ENCODE measurements around the gene MICAL2. TPM values are rescaled to one million over a fixed set of nuclear protein-coding genes. Genes with fewer than 3 reads are reported as not detected.

MICAL2 gene
- total RNA-seq, 8 experiments from 2014 or later: 0.71 to 33.6 (median 3.6) TPM

GRCh38 chr11:12183827-12184620 lies 73.6 kb downstream of the MICAL2 start:
- WGBS, 10 experiments: 68 to 100% (median 95%) methylated on average over 1 to 6 of the region's 12 CpGs
- Histone ChIP-seq H3K4me3 (no peak overlapping the region), H3K4me1 (replicated peaks in 1 of 2) (peaks cover 0 to 8% of the 10 kb centered on the region in 2 donors), H3K27ac (no peak overlapping the region)
- no peak for ATAC-seq (replicated peaks in 6 of 8)
- in situ Hi-C loops (cut with MboI; ENCODE audit: low pct_unique_long_range_greater_than_20kb in 2 of 9, low sequenced_read_pairs in 9 of 9, unreplicated experiment in 9 of 9): no loop called here

GRCh38 chr11:12184699-12185098 lies 74.3 kb downstream of the MICAL2 start:
- ATAC-seq (replicated peaks in 6 of 8): no peak
- in situ Hi-C loops (cut with MboI; ENCODE audit: low pct_unique_long_range_greater_than_20kb in 2 of 9, low sequenced_read_pairs in 9 of 9, unreplicated experiment in 9 of 9): no loop called here
- H3K4me1 ChIP-seq (replicated peaks in 1 of 2): peaks cover 0 to 8% of the 10 kb centered on the region in 2 donors

GRCh38 chr11:12185106-12185690 lies 74.8 kb downstream of the MICAL2 start:
- WGBS, 10 experiments: 75 to 100% methylated on average over 2 of the region's 3 CpGs; no CpG with 5 or more reads in 8 of the 10 experiments
- ATAC-seq (replicated peaks in 6 of 8): no peak
- Histone ChIP-seq H3K27ac (no peak overlapping the region), H3K4me3 (no peak overlapping the region), H3K4me1 (replicated peaks in 1 of 2) (peaks cover 0 to 8% of the 10 kb centered on the region in 2 donors)
- in situ Hi-C loops (cut with MboI; ENCODE audit: low pct_unique_long_range_greater_than_20kb in 2 of 9, low sequenced_read_pairs in 9 of 9, unreplicated experiment in 9 of 9): no loop called here

More at GRCh38 chr11:12184699-12185098, 74.3 kb downstream of the MICAL2 start:
- no peak overlapping the region for H3K27ac ChIP-seq
- no peak overlapping the region for H3K4me3 ChIP-seq
- WGBS, 10 experiments: 100% methylated on average over 1 of the region's 1 CpG; no CpG with 5 or more reads in 9 of the 10 experiments

GRCh38 chr11:12185914-12186313 lies 75.5 kb downstream of the MICAL2 start:
- no peak overlapping the region for H3K4me3 ChIP-seq
- peak in 1 of 8 experiments; percentile 66 for ATAC-seq (replicated peaks in 6 of 8)
- peaks cover 0 to 8% of the 10 kb centered on the region in 2 donors for H3K4me1 ChIP-seq (replicated peaks in 1 of 2)
- no peak overlapping the region for H3K27ac ChIP-seq
- in situ Hi-C loops (cut with MboI; ENCODE audit: low pct_unique_long_range_greater_than_20kb in 2 of 9, low sequenced_read_pairs in 9 of 9, unreplicated experiment in 9 of 9): no loop called here
- WGBS, 10 experiments: 71 to 100% (median 94%) methylated on average over 1 to 4 of the region's 4 CpGs; no CpG with 5 or more reads in 3 of the 10 experiments

GRCh38 chr11:12186701-12187100 lies 76.3 kb downstream of the MICAL2 start:
- WGBS, 10 experiments: 70 to 100% (median 94%) methylated on average over 1 to 4 of the region's 5 CpGs; no CpG with 5 or more reads in 1 of the 10 experiments

GRCh38 chr11:12187399-12187798 lies 77.0 kb downstream of the MICAL2 start:
- no peak for ATAC-seq (replicated peaks in 6 of 8)
- WGBS, 10 experiments: 77 to 100% (median 86%) methylated on average over 1 to 2 of the region's 8 CpGs; no CpG with 5 or more reads in 6 of the 10 experiments

More at GRCh38 chr11:12186701-12187100, 76.3 kb downstream of the MICAL2 start:
- Histone ChIP-seq H3K4me1 (replicated peaks in 1 of 2) (peaks cover 0 to 8% of the 10 kb centered on the region in 2 donors), H3K27ac (no peak overlapping the region), H3K4me3 (no peak overlapping the region)
- ATAC-seq (replicated peaks in 6 of 8): no peak
- in situ Hi-C loops (cut with MboI; ENCODE audit: low pct_unique_long_range_greater_than_20kb in 2 of 9, low sequenced_read_pairs in 9 of 9, unreplicated experiment in 9 of 9): no loop called here

GRCh38 chr11:12188548-12189317 lies 78.3 kb downstream of the MICAL2 start:
- Histone ChIP-seq H3K4me3 (no peak overlapping the region), H3K27ac (no peak overlapping the region), H3K4me1 (replicated peaks in 1 of 2) (no peaks in the 10 kb centered on the region)
- in situ Hi-C loops (cut with MboI; ENCODE audit: low pct_unique_long_range_greater_than_20kb in 2 of 9, low sequenced_read_pairs in 9 of 9, unreplicated experiment in 9 of 9): no loop called here
- 70 to 100% (median 94%) methylated on average over 1 to 3 of the region's 3 CpGs; no CpG with 5 or more reads in 1 of the 10 experiments for WGBS, 10 experiments
- ATAC-seq (replicated peaks in 6 of 8): no peak

More at GRCh38 chr11:12187399-12187798, 77.0 kb downstream of the MICAL2 start:
- Histone ChIP-seq H3K27ac (no peak overlapping the region), H3K4me3 (no peak overlapping the region), H3K4me1 (replicated peaks in 1 of 2) (peaks cover 0 to 8% of the 10 kb centered on the region in 2 donors)
- in situ Hi-C loops (cut with MboI; ENCODE audit: low pct_unique_long_range_greater_than_20kb in 2 of 9, low sequenced_read_pairs in 9 of 9, unreplicated experiment in 9 of 9): no loop called here

- Histone ChIP-seq H3K27ac (no peak overlapping the region), H3K4me3 (no peak overlapping the region), H3K4me1 (replicated peaks in 1 of 2) (no peaks in the 10 kb centered on the region)
- in situ Hi-C loops (cut with MboI; ENCODE audit: low pct_unique_long_range_greater_than_20kb in 2 of 9, low sequenced_read_pairs in 9 of 9, unreplicated experiment in 9 of 9): no loop called here
- WGBS, 10 experiments: 69 to 100% (median 83%) methylated on average over 1 to 7 of the region's 8 CpGs; no CpG with 5 or more reads in 3 of the 10 experiments
- ATAC-seq (replicated peaks in 6 of 8): no peak
Observed at GRCh38 chr11:12189543-12190235, 79.3 kb downstream of the MICAL2 start.

GRCh38 chr11:12190511-12190910 lies 80.1 kb downstream of the MICAL2 start:
- H3K27ac ChIP-seq: no peak overlapping the region
- no peak overlapping the region for H3K4me3 ChIP-seq
- in situ Hi-C loops (cut with MboI; ENCODE audit: low pct_unique_long_range_greater_than_20kb in 2 of 9, low sequenced_read_pairs in 9 of 9, unreplicated experiment in 9 of 9): no loop called here
- H3K4me1 ChIP-seq (replicated peaks in 1 of 2): no peaks in the 10 kb centered on the region
- ATAC-seq (replicated peaks in 6 of 8): no peak

GRCh38 chr11:12192794-12193514 lies 82.6 kb downstream of the MICAL2 start:
- in situ Hi-C loops (cut with MboI; ENCODE audit: low pct_unique_long_range_greater_than_20kb in 2 of 9, low sequenced_read_pairs in 9 of 9, unreplicated experiment in 9 of 9): no loop called here
- Histone ChIP-seq H3K4me1 (replicated peaks in 1 of 2) (no peaks in the 10 kb centered on the region), H3K4me3 (no peak overlapping the region), H3K27ac (no peak overlapping the region)
- 50 to 94% (median 72%) methylated on average over 1 to 7 of the region's 8 CpGs; no CpG with 5 or more reads in 2 of the 10 experiments for WGBS, 10 experiments
- ATAC-seq (replicated peaks in 6 of 8): peak in 4 of 8 experiments; percentile 18 to 87 (median 52)

GRCh38 chr11:12193515-12194336 lies 83.3 kb downstream of the MICAL2 start:
- Histone ChIP-seq H3K4me3 (no peak overlapping the region), H3K4me1 (replicated peaks in 1 of 2) (no peaks in the 10 kb centered on the region), H3K27ac (no peak overlapping the region)
- WGBS, 10 experiments: 80 to 100% (median 100%) methylated on average over 1 to 3 of the region's 3 CpGs; no CpG with 5 or more reads in 3 of the 10 experiments
- in situ Hi-C loops (cut with MboI; ENCODE audit: low pct_unique_long_range_greater_than_20kb in 2 of 9, low sequenced_read_pairs in 9 of 9, unreplicated experiment in 9 of 9): no loop called here
- no peak for ATAC-seq (replicated peaks in 6 of 8)

Measured in motor neuron (in vitro differentiated cells).